IMR-90 (cell line): ENCODE results near the gene PPP1R12B. TPM values are rescaled to one million over a fixed set of nuclear protein-coding genes. Genes with fewer than 3 reads are reported as not detected.
"Not testable (repeated sequence)": the region's sequence is repeated elsewhere in the genome, so short reads cannot be mapped to it uniquely, and the experiment has no call there.

ENCODE experiments used
- ATAC-seq: fragments of 200-7000 bp; cut with Tn5 transposase; 2 replicates; pipeline ENCODE4 v1.9.1; 2020; ENCODE audit warnings: low read depth, mild to moderate bottlenecking, moderate library complexity
- BruUV-seq: library from RNA; stranded (reverse); fragments of 400-500 nt; replicated peaks from 2 replicates; lab custom pipeline; 2021; lab: Mats Ljungman, UMichigan
- CTCF ChIA-PET: fragments of 300-600 bp; formaldehyde crosslinking; extraction: SDS; loops from one replicate; lab custom pipeline; 2021; ENCODE audit warnings: antibody characterized with exemption; lab: Yijun Ruan, JAX
- POLR2A ChIA-PET: fragments of 300-600 bp; sonication (Branson Sonifier 250); formaldehyde crosslinking; loops from one replicate; lab custom pipeline; 2022; ENCODE audit warnings: antibody characterized with exemption; ENCODE audit not compliant: unreplicated experiment; lab: Charles Lee
- DNase-seq: peaks from one replicate; pipeline ENCODE4 v3.0.0; 2013
- H2AFZ ChIP-seq: replicated peaks from 2 replicates; pipeline ENCODE3; 2013; ENCODE audit warnings: low read length, mild to moderate bottlenecking; ENCODE audit not compliant: poor library complexity
- H2AK5ac ChIP-seq: 2 replicates; pipeline ENCODE4 v1.6.1; 2013; ENCODE audit warnings: low read depth, low read length, inconsistent platforms
- H2AK9ac ChIP-seq: replicated peaks from 2 replicates; pipeline ENCODE3; 2013; ENCODE audit warnings: mild to moderate bottlenecking, low read depth, low read length, moderate library complexity; ENCODE audit not compliant: poor library complexity
- H2BK120ac ChIP-seq: 2 replicates; pipeline ENCODE4 v1.6.1; 2013; ENCODE audit warnings: low read depth, low read length, inconsistent platforms
- H2BK15ac ChIP-seq: 3 replicates; pipeline ENCODE4 v1.6.1; 2013; ENCODE audit warnings: low read depth, low read length, inconsistent platforms
- H2BK20ac ChIP-seq: 2 replicates; pipeline ENCODE4 v1.6.1; 2013; ENCODE audit warnings: low read depth, mild to moderate bottlenecking, inconsistent platforms, low read length, moderate library complexity
- H2BK5ac ChIP-seq: 2 replicates; pipeline ENCODE4 v1.6.1; 2013; ENCODE audit warnings: mild to moderate bottlenecking, low read depth, low read length, inconsistent platforms; ENCODE audit not compliant: poor library complexity, severe bottlenecking
- H3K14ac ChIP-seq: replicated peaks from 2 replicates; pipeline ENCODE4 v1.6.1; 2013; ENCODE audit warnings: low read depth, low read length, inconsistent platforms
- H3K18ac ChIP-seq: 2 replicates; pipeline ENCODE4 v1.6.1; 2013; ENCODE audit warnings: low read depth, low read length, control low read depth
- H3K23ac ChIP-seq: 2 replicates; pipeline ENCODE4 v1.6.1; 2013; ENCODE audit warnings: low read depth, low read length, inconsistent platforms
- H3K27ac ChIP-seq: 2 replicates; pipeline ENCODE4 v1.5.1; 2013; ENCODE audit warnings: mild to moderate bottlenecking, control low read depth, low read length; ENCODE audit not compliant: insufficient read depth
- H3K27me3 ChIP-seq: 2 replicates; pipeline ENCODE4 v1.6.1; 2013; ENCODE audit warnings: low read length; ENCODE audit not compliant: control insufficient read depth, insufficient read depth
- H3K36me3 ChIP-seq: 2 replicates; pipeline ENCODE4 v1.6.1; 2013; ENCODE audit warnings: low read length, mixed read lengths; ENCODE audit not compliant: control insufficient read depth, insufficient read depth
- H3K4ac ChIP-seq: 2 replicates; pipeline ENCODE4 v1.6.1; 2013; ENCODE audit warnings: low read depth, low read length, inconsistent platforms
- H3K4me1 ChIP-seq: 2 replicates; pipeline ENCODE4 v1.6.1; 2013; ENCODE audit warnings: low read length, mixed read lengths; ENCODE audit not compliant: control insufficient read depth, insufficient read depth
- H3K4me2 ChIP-seq: 2 replicates; pipeline ENCODE4 v1.6.1; 2013; ENCODE audit warnings: low read depth, mild to moderate bottlenecking, control low read depth, low read length, moderate library complexity
- H3K4me3 ChIP-seq: 2 replicates; pipeline ENCODE4 v1.5.1; 2013; ENCODE audit warnings: low read depth, mild to moderate bottlenecking, control low read depth, low read length, moderate library complexity; ENCODE audit not compliant: insufficient read depth
- H3K56ac ChIP-seq: 2 replicates; pipeline ENCODE4 v1.6.1; 2013; ENCODE audit warnings: low read length, inconsistent platforms; ENCODE audit not compliant: insufficient read depth; ENCODE audit errors: extremely low read depth
- H3K79me1 ChIP-seq, 2 experiments: 2 replicates each; pipeline ENCODE4 v1.6.1; 2013; ENCODE audit warnings: low read length in 2 of 2, inconsistent platforms in 1 of 2, low read depth in 1 of 2
- H3K9ac ChIP-seq: 2 replicates; pipeline ENCODE4 v1.6.1; 2013; ENCODE audit warnings: low read depth, low read length, control low read depth
- H3K9me1 ChIP-seq: 2 replicates; pipeline ENCODE4 v1.6.1; 2013; ENCODE audit warnings: low read length, inconsistent platforms; ENCODE audit not compliant: insufficient read depth
- H3K9me3 ChIP-seq: 2 replicates; pipeline ENCODE4 v1.6.1; 2013; ENCODE audit warnings: low read length; ENCODE audit not compliant: control insufficient read depth, insufficient read depth
- H4K20me1 ChIP-seq: 2 replicates; pipeline ENCODE4 v1.6.1; 2013; ENCODE audit warnings: low read length, inconsistent platforms; ENCODE audit not compliant: insufficient read depth
- H4K5ac ChIP-seq: 2 replicates; pipeline ENCODE4 v1.6.1; 2013; ENCODE audit warnings: mild to moderate bottlenecking, low read depth, low read length, control low read depth
- H4K8ac ChIP-seq, 2 experiments: 2 replicates each; pipeline ENCODE4 v1.6.1; 2013; ENCODE audit warnings: low read depth in 2 of 2, low read length in 2 of 2, control low read depth in 1 of 2, inconsistent platforms in 1 of 2
- H4K91ac ChIP-seq: 2 replicates; pipeline ENCODE4 v1.6.1; 2013; ENCODE audit warnings: low read depth, low read length, inconsistent platforms; ENCODE audit not compliant: insufficient read depth
- RFX5 ChIP-seq: IDR thresholded peaks from 2 replicates; pipeline ENCODE4 v1.8.0; 2012; ENCODE audit warnings: low read depth, mild to moderate bottlenecking, low read length, moderate library complexity
- WGBS, 2 experiments: methylation state at CpG; one replicate each; pipeline versions ENCODE4 v1.1.5 to v1.1.7; 2013; ENCODE audit warnings: missing lambda C conversion rate in 2 of 2; ENCODE audit not compliant: insufficient read length in 1 of 2; ENCODE audit errors: extremely low coverage in 2 of 2; 5-methylcytosine and 5-hydroxymethylcytosine counted together
- dilution Hi-C: fragments of 300-500 bp; cut with HindIII; formaldehyde crosslinking; loops from one replicate; pipeline ENCODE4 v1.14.3; 2018; ENCODE audit warnings: low sequenced_read_pairs; ENCODE audit not compliant: unreplicated experiment
- in situ Hi-C: fragments of 300-500 bp; cut with MboI; formaldehyde crosslinking; loops from 3 replicates; pipeline ENCODE4 v1.14.3; 2019; ENCODE audit warnings: low sequenced_read_pairs, inconsistent platforms, mixed read lengths
- intact Hi-C: fragments of 100-400 bp; cut with micrococcal nuclease; formaldehyde crosslinking; loops from 2 replicates; pipeline ENCODE4 v1.10.0; 2022
- polyA plus RNA-seq, 3 experiments: library from polyadenylated mRNA; depleted of rRNA; stranded (reverse); fragments of >200 nt; gene quantifications; 2 replicates each; pipeline ENCODE4 v1.2.3, GENCODE V29; 2012; ENCODE audit warnings: low replicate concordance in 1 of 3
- total RNA-seq: library from RNA; depleted of rRNA; stranded (reverse); fragments of >200 nt; gene quantifications from 2 replicates; pipeline ENCODE4 v1.2.3, GENCODE V29; 2012

Gene PPP1R12B
- total and polyA plus RNA-seq, 2 of the 4 experiments (the other 2 are of a cell fraction): 8.5 to 12.0 TPM

GRCh38 chr1:202551683-202552082 lies 203.2 kb downstream of the PPP1R12B start:
- WGBS, 2 experiments: no CpG with 5 or more reads among the region's 3 CpGs
- no peak overlapping the region for H3K56ac ChIP-seq
- H3K27ac ChIP-seq: no peak overlapping the region
- H4K91ac ChIP-seq: peak overlapping the region; percentile 21; the same call in 1 of the 2 replicates
- H2BK15ac ChIP-seq: no peak overlapping the region
- H4K20me1 ChIP-seq: no peaks in the 10 kb centered on the region
- H2BK20ac ChIP-seq: no peak overlapping the region
- H2BK5ac ChIP-seq: no peak overlapping the region
- no peak overlapping the region for H3K4me2 ChIP-seq
- H3K27me3 ChIP-seq: no peaks in the 10 kb centered on the region
- H3K36me3 ChIP-seq: no peaks in the 10 kb centered on the region
- intact Hi-C loops: no loop called here
- CTCF ChIA-PET: no interaction called here
- H4K5ac ChIP-seq: no peak overlapping the region
- no peak overlapping the region for H4K8ac ChIP-seq
- dilution Hi-C loops: no loop called here
- H2AFZ ChIP-seq: no peak overlapping the region
- DNase-seq: no peak
- no peak overlapping the region for H3K18ac ChIP-seq
- no peak for TF ChIP-seq RFX5
- no peaks in the 10 kb centered on the region; the same call in 1 of the 2 replicates for H3K4me1 ChIP-seq
- H2BK120ac ChIP-seq: no peak overlapping the region
- no peak for ATAC-seq
- H3K9ac ChIP-seq: no peak overlapping the region
- in situ Hi-C loops: no loop called here
- H3K4ac ChIP-seq: peak overlapping the region; percentile 43; the same call in 1 of the 2 replicates
- peaks cover 3% of the 10 kb centered on the region; the same call in 1 of the 2 replicates for H3K9me1 ChIP-seq
- 0 out of 2 replicates have a peak overlapping the region, but pooled peaks have one; percentile 82 for H3K23ac ChIP-seq
- H3K14ac ChIP-seq: 0 out of 2 replicates have a peak overlapping the region, but pooled peaks have one; percentile 22
- H2AK9ac ChIP-seq: no peak overlapping the region
- POLR2A ChIA-PET: no interaction called here
- no peaks in the 10 kb centered on the region for H3K9me3 ChIP-seq
- H2AK5ac ChIP-seq: peak overlapping the region; percentile 50
- H3K79me1 ChIP-seq: no peaks in the 10 kb centered on the region; a peak in 1 of 4 replicates
- BruUV-seq: no TSS peak
- H3K4me3 ChIP-seq: no peak overlapping the region

GRCh38 chr1:202552615-202553014 lies 204.1 kb downstream of the PPP1R12B start:
- not testable (repeated sequence) for BruUV-seq

More at GRCh38 chr1:202552615-202553014, 204.1 kb downstream of the PPP1R12B start:
- dilution Hi-C loops, H3K18ac ChIP-seq, H3K27ac ChIP-seq, DNase-seq, H3K4me3 ChIP-seq, CTCF ChIA-PET, H4K20me1 ChIP-seq, H3K79me1 ChIP-seq, H3K23ac ChIP-seq, H4K91ac ChIP-seq, H4K5ac ChIP-seq, intact Hi-C loops, H3K36me3 ChIP-seq, H2AK5ac ChIP-seq, H3K56ac ChIP-seq, POLR2A ChIA-PET, H3K4me1 ChIP-seq, H3K27me3 ChIP-seq, H2AFZ ChIP-seq, H2AK9ac ChIP-seq, H4K8ac ChIP-seq, H3K4me2 ChIP-seq, H3K4ac ChIP-seq, H2BK120ac ChIP-seq, H3K9me1 ChIP-seq, in situ Hi-C loops, H2BK15ac ChIP-seq, H3K9me3 ChIP-seq, H2BK20ac ChIP-seq, H2BK5ac ChIP-seq, H3K14ac ChIP-seq, H3K9ac ChIP-seq: not testable (repeated sequence)
- peak; percentile 37 for ATAC-seq
